ENCODE data around the gene TWIST1.

Gene TWIST1

DNA sequence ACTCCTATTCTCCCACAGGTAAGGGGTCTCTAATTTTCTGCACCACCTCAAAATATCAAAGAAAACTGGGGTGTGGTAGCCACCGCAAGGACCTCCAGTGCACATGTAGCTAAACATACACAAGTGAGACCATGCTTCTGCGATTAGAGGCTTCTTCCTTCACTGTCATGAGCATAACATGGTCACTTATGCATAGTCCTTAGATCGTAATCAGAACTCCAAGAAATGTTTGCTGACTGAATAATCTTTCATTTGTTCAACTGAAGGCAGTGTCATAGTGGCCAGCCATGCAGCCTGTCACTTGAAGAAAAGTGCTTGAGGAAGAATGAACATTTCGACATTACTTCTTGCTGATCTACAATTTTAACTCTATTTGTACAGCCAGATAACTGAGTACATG lies 14.6 kb downstream of the TWIST1 start:
- H3K4me3 ChIP-seq (ENCODE audit: low read depth in 1 of 2, low read length in 1 of 2) = no peak overlapping the region
- no peaks in the 10 kb centered on the region for H3K36me3 ChIP-seq

DNA sequence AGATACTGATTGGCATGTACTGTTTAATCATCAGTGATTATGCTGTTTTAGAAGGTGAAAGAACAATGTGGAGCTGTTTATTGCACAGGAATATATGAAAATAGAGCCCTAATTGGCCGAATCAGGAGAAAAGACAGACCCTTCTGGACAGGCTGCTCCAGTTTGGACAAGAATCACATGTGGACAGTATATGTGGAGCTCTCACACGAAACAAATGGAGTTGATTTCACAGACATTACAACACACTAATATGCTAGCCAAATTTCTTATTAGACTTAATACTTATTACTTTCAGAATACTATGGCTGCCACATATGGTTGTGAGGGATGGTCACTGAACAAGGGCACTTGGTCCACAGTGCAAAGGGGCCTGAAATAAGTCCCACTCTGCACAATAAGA lies 15.5 kb downstream of the TWIST1 start:
- Histone ChIP-seq H3K4me3 (ENCODE audit: low read depth in 1 of 2, low read length in 1 of 2) (no peak overlapping the region), H3K27ac (no peak overlapping the region), H3K9me3 (no peaks in the 10 kb centered on the region), H3K27me3 (peaks cover 82% of the 10 kb centered on the region), H3K36me3 (no peaks in the 10 kb centered on the region), H3K4me1 (ENCODE audit: control insufficient read depth in 1 of 2, insufficient read depth in 1 of 2, low read depth in 1 of 2, low read length in 1 of 2) (no peaks in the 10 kb centered on the region)
- TF ChIP-seq, protein P1, sequence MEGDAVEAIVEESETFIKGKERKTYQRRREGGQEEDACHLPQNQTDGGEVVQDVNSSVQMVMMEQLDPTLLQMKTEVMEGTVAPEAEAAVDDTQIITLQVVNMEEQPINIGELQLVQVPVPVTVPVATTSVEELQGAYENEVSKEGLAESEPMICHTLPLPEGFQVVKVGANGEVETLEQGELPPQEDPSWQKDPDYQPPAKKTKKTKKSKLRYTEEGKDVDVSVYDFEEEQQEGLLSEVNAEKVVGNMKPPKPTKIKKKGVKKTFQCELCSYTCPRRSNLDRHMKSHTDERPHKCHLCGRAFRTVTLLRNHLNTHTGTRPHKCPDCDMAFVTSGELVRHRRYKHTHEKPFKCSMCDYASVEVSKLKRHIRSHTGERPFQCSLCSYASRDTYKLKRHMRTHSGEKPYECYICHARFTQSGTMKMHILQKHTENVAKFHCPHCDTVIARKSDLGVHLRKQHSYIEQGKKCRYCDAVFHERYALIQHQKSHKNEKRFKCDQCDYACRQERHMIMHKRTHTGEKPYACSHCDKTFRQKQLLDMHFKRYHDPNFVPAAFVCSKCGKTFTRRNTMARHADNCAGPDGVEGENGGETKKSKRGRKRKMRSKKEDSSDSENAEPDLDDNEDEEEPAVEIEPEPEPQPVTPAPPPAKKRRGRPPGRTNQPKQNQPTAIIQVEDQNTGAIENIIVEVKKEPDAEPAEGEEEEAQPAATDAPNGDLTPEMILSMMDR (IDR thresholded peaks at IDR 0.05) = no peak

More for the DNA sequence above, 14.6 kb downstream of the TWIST1 start:
- Histone ChIP-seq H3K27me3 (peaks cover 84% of the 10 kb centered on the region), H3K9me3 (no peaks in the 10 kb centered on the region), H3K27ac (no peak overlapping the region), H3K4me1 (ENCODE audit: control insufficient read depth in 1 of 2, insufficient read depth in 1 of 2, low read depth in 1 of 2, low read length in 1 of 2) (peaks cover 0 to 7% of the 10 kb centered on the region in 2 experiments)
- TF ChIP-seq, protein P1 (IDR thresholded peaks at IDR 0.05) = no peak

DNA sequence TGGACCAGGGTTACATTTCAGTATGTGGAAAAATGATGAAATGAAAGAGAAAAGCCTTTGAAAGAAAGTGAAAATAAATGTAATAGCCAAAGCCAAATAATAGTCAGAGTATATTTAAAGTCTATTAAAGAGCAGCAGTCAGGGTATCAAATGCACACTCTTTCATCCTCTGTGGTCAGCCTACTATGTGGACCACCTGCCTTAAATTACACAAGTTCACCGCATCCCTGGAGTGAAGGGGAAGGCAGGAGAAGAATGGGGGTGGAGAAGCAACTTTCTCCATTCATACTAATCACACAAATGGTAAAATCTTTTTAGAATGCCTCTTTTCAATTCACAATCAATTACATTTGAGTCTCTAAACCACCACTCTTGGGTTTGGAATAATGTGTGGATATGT lies 16.0 kb downstream of the TWIST1 start:
- no peaks in the 10 kb centered on the region for H3K36me3 ChIP-seq
- no peak overlapping the region for H3K4me3 ChIP-seq (ENCODE audit: low read depth in 1 of 2, low read length in 1 of 2)
- peaks cover 78% of the 10 kb centered on the region for H3K27me3 ChIP-seq
- H3K27ac ChIP-seq = no peak overlapping the region
- TF ChIP-seq, protein P1 (IDR thresholded peaks at IDR 0.05) = no peak
- H3K9me3 ChIP-seq = no peaks in the 10 kb centered on the region
- no peaks in the 10 kb centered on the region for H3K4me1 ChIP-seq (ENCODE audit: control insufficient read depth in 1 of 2, insufficient read depth in 1 of 2, low read depth in 1 of 2, low read length in 1 of 2)

DNA sequence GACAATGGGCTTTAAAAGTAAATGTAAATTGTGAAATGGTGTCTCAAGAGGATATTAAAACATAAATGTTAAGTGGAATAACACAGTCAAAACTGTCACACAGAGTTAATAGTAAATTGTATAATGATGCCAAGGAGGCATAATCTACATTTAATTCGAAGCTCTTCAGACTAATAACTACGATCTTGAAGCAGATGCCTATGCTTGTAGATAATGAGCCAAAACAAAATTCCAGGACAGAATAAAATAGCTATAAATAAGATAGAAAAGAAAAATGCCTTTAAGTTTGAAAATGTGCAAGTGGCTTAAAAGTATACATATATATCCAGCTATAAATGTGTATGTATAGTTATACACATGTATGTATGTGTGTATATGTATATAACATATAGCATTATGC lies 17.5 kb downstream of the TWIST1 start:
- no peaks in the 10 kb centered on the region for H3K9me3 ChIP-seq
- peaks cover 67% of the 10 kb centered on the region for H3K27me3 ChIP-seq
- no peaks in the 10 kb centered on the region for H3K4me1 ChIP-seq (ENCODE audit: control insufficient read depth in 1 of 2, insufficient read depth in 1 of 2, low read depth in 1 of 2, low read length in 1 of 2)
- no peak overlapping the region for H3K4me3 ChIP-seq (ENCODE audit: low read depth in 1 of 2, low read length in 1 of 2)
- no peak overlapping the region for H3K27ac ChIP-seq
- no peaks in the 10 kb centered on the region for H3K36me3 ChIP-seq
- TF ChIP-seq, protein P1 (IDR thresholded peaks at IDR 0.05) = no peak

DNA sequence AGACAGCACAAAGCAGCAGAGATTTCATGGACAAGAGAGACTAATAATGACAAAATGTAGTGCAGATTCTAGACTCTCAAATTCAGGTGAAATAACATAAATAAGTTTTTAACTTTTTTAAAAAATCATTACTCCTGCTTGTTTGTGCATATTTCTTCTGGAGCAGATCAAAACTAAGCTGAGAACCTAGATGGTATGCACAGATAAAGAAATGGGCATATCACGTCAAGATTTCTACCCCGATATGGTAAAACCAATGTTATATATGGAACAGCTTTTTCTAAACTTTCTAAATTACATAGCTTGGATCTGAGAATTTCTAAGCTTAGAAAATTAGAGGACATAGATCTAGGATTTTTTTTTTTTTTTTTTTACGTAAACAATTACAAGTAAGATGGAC lies 18.2 kb downstream of the TWIST1 start:
- H3K4me1 ChIP-seq (ENCODE audit: control insufficient read depth in 1 of 2, insufficient read depth in 1 of 2, low read depth in 1 of 2, low read length in 1 of 2) = no peaks in the 10 kb centered on the region
- TF ChIP-seq, protein P1 (IDR thresholded peaks at IDR 0.05) = no peak
- H3K36me3 ChIP-seq = no peaks in the 10 kb centered on the region
- no peak overlapping the region for H3K4me3 ChIP-seq (ENCODE audit: low read depth in 1 of 2, low read length in 1 of 2)
- H3K27me3 ChIP-seq = peaks cover 61% of the 10 kb centered on the region
- H3K9me3 ChIP-seq = no peaks in the 10 kb centered on the region
- H3K27ac ChIP-seq = no peak overlapping the region

DNA sequence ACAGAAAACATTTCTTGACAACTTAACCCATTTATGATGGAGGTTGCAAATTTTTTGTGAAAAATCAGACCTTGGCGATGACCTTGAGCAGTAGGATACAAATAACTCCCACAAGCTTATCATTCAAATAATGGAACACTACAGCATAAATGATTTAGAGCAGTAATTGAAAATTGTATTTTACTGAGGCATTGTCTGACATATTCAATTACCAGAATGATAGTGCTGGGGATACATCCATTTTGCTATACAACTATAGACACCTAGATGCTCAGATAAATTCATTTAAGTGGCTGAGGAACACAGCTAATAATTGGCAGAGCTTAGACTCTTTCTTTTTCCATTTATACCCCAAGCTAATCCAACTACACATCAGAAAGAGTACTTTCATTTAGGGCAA lies 18.9 kb downstream of the TWIST1 start:
- TF ChIP-seq, protein P1 (IDR thresholded peaks at IDR 0.05) = no peak
- H3K27me3 ChIP-seq = peaks cover 54% of the 10 kb centered on the region

More for the DNA sequence above, 18.9 kb downstream of the TWIST1 start:
- Histone ChIP-seq H3K27ac (no peak overlapping the region), H3K36me3 (no peaks in the 10 kb centered on the region), H3K4me1 (ENCODE audit: control insufficient read depth in 1 of 2, insufficient read depth in 1 of 2, low read depth in 1 of 2, low read length in 1 of 2) (no peaks in the 10 kb centered on the region), H3K4me3 (ENCODE audit: low read depth in 1 of 2, low read length in 1 of 2) (no peak overlapping the region), H3K9me3 (no peaks in the 10 kb centered on the region)
